Urothelium cell line (cell line): ENCODE measurements around the gene STX2.
"Not testable (repeated sequence)": the region's sequence is repeated elsewhere in the genome, so short reads cannot be mapped to it uniquely, and the experiment has no call there.

Experiments used
- DNase-seq: peaks from one replicate; pipeline ENCODE4 v3.0.0; 2011; ENCODE audit warnings: low spot score, mixed read lengths
- FAIRE-seq: peaks from 2 replicates; lab custom pipeline; 2011; peaks lifted over from hg19 to GRCh38; lab: Jason Lieb, UNC

The STX2 gene

DNA sequence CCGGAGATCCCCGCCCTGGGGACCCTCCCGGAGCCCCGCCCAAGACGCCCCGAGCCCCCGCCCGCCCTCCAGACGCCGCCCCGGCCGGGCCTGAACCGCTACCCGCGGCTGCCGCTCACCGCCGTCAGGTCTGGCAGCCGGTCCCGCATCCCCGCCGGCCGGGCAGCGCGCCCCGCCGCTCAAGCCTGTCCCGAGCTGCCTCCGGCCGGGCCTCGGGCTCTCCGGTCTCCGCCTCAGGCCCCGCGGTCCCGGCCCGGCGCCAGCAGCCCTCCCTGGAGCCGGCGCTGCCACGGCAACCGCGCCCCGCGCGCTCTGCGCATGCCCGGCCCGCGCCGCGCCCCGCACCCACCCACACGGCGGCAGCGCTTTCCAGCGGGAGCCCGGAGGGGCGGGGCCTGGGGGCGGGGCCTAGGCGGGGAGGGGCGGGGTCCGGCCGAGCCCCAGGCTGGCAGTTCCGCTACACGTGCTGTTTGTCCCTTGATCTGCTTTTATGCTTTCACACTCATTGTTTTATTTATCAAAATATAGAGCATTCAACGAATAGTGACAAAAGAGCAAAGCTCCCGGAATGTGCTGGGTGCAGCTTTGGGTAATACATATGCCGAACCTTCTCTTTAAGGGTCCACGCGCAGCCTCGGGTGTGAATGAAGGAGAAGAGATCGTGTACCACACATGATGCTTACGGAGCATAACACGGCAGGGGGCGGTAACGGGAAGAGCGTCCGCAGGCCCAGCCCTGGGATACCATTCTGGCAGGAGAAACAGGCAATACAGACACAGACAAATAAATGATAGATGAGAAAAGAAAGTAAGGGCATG is at the start of gene STX2:
STX2 (minus strand) TSS at position 300 of the 819 bp plus-strand sequence; CDS start at position 149, 151 bp downstream.
- peak; percentile 97 for DNase-seq
- FAIRE-seq: no peak

DNA sequence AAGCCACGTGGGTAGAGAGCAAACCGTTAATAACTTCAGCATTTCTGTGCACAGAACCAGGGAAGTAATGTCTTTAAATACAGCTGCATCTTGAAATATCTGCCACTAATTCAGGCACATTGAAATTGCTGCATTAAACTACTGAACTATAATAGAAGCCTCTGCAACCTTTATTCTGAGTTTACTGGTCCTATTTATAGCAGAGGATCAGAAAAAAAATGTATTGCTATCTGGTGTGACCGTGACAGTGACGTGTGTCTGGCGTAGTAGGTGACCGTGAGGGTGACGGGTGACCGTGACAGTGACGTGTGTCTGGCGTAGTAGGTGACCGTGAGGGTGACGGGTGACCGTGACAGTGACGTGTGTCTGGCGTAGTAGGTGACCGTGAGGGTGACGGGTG is 48.1 kb upstream of the STX2 start:
- not testable (repeated sequence) for FAIRE-seq

DNA sequence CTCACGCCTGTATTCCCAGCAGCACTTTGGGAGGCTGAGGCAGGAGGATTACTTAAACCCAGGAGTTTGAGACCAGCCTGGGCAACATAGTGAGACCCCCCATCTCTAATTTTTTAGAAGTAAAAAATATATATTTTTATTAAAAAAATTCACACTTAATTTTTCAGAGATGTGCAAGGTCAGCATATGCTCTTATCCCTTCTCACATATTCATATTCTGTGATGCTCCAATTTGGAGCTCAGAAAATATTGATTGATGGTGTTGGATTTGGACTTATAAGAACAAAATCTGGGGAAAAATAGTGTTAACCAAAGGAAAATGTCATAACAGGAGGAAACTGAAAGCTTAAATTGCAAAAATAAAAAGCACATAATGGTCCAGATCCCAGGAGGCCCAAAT is 42.5 kb upstream of the STX2 start:
- FAIRE-seq: no peak

More for the DNA sequence above, 48.1 kb upstream of the STX2 start:
- DNase-seq: not testable (repeated sequence)

DNA sequence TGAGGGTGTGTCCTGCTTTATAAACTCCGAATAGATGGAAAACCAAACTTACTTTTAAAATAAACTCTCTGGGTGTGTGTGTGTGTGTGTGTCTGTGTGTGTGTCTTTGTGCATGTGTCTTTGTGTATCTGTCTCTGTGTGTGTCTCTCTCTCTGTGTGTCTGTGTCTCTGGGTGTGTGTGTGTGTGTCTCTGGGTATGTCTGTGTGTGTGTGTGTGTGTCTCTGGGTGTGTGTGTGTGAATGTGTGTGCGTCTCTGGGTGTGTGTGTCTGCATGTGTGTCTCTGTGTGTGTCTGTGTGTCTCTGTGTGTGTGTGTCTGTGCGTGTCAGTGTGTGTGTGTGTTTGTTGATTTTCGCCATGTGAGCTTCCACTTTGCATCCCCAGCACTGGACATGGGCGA is 42.0 kb upstream of the STX2 start:
- DNase-seq (no peak), FAIRE-seq (no peak)

More for the DNA sequence above, 42.5 kb upstream of the STX2 start:
- no peak for DNase-seq

DNA sequence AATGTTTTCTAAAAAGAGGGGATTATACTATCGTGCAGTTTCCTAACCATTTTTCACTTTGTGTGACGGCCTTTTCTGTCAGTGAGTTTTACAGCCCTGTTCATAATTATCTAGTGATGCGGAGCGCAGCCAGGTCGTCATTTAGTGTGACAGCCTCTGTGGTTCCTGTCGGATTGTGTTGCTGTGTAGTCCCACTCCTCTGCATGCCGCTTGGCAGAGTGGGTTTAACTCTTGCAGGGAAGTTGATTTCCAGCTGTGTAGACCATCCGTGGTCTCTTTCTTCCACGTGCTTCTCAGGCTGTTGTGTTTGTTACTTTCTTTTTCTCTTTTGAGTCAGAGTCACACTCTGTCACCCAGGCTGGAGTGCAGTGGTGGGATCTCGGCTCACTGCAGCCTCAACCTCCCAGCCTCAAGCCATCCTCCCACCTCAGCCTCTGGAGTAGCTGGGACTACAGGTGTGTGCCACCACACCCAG is 41.4 kb upstream of the STX2 start:
- FAIRE-seq (no peak), DNase-seq (no peak)

DNA sequence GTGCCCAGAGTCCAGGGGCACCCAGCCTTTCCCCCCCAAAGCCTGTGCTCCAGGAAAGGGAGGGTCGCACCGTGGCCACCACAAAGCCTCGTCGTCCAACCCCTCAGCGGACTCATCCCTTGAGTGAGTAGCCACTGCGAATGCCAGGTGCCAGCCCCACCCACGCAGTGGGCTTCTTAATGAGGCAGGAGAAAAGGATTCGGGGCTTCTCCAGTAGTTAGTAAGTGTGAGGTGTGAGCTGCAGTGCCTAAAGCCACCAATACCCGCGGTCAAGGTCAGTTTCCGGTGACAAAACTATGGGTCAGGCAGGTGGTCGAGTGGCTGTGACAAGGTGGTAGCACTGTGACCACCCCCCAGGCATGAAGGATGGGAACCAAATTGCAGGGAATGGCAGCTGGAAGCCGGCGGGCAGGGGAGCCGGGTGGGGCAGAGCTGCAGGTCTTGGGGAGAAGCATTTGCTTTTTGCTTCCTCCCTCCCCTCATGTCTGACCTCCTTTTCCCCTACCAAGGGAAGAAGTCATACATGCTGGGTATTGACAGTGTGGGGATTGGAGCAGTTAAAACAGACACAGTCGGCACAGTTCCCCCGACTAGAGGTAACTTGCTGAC is 40.8 kb upstream of the STX2 start:
- DNase-seq (no peak), FAIRE-seq (no peak)

DNA sequence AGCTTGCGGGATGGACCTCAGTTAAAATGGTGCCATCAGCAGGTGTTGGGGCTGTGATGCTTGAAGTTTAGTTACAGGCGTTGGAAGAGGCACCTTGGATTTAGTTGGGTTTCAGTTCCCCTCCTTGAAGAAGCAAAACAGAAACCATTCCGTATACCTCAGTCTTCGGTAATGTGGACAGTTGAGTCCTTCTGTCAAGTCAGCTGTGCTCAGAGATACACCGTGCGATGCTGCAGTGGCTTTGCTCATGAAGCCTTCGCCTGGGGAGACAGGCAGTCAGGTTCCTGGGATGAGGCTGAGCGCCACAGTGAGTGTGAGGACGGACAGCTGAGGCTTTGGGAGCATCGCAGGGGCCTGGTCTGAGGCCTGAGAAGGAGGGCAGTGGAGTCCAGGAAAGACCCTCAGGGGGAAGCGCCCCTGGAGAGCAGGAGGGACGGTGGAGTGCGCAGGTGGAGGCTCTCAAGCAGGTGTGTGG is 40.2 kb upstream of the STX2 start:
- FAIRE-seq (no peak), DNase-seq (no peak)

DNA sequence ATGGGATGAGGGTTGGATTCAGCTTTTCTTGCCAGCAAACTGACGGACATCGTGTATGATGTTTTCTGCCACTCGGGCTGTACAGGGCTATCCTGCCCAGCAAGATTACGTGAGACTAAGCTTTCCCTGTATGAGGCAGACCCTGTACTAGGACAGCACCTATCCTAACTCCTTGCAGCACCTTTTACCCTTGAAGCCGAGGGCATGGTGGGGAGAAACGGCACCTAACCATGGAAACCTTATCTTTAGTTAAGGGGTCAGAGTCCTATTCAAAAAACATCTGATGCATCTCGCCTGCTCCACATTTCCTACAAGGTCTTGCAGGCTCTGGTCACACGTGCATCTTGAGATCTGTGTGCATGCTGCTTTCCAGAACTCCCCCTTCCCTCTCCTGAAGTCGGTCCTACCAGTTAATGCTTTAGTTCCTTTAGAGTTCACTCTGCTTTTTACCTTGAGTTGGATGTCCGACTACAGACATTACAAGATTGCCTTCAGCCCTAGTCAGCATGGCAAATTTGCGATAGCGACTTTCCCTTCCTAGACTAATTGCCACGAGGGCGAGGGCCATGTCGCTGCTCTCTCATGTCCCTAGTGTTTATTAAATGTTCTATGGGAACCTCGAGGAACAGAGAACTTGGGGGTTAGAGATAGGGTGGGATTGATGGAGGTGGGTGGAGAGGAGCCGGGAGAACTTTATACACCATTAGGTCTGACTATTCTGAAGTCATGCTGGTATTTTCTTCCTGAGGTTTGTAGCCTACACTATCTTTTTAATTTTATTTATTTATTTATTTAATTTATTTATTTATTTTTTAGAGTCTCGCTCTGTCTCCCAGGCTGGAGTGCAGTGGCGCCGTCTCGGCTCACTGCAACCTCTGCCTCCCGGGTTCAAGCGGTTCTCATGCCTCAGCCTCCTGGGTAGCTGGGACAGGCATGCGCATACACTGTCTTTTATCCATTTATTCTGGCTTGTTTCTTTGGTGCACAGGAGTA is 39.4 kb upstream of the STX2 start:
- FAIRE-seq (no peak), DNase-seq (no peak)

DNA sequence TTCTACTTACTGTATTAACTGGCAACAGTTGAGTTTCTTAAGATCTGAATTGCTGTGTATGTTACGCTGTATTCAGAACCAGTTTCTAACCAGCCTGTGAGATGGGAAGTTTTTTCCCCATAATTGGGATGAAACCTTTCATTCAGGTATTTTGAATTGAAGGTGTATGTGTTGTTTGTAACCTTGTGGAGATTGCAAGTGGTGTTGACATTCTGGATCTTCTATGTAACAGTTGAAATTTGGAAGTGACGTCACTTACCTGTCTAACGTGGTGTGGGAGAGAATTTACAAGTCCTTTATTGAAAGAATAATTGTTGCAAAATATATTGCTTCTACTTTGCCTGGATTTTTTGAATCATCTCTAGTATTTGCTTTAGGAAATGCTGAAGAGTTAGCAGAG is 38.3 kb upstream of the STX2 start:
- no peak for FAIRE-seq
- DNase-seq: no peak

DNA sequence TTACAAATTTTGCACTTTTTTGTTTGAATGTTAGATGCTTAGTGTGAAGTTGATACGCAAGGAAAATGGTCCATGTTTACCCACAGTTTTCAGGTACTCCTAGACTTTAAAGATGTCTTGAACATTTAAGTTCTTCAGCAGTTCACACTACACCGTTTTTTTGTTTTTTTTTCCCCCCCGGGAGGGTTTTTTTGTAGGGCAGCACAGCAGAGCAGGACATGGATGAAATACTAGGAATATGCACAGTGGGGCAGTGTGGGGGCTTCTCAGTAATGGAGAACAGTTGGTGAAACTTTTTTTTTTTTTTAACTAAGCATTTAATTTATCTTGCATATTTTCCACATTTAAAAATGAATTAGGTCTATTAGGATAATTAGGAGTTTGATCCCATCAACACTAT is 37.7 kb upstream of the STX2 start:
- FAIRE-seq (no peak), DNase-seq (no peak)

DNA sequence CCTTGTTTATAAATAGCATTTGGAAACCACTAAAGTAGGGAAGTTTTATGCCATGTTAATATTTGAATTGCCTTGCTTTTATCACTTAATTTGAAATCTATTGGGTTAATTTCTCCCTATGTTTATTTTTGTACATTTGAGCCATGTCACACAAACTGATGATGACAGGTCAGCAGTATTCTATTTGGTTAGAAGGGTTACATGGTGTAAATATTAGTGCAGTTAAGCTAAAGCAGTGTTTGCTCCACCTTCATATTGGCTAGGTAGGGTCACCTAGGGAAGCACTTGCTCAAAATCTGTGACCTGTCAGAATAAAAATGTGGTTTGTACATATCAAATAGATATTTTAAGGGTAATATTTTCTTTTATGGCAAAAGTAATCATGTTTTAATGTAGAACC is 37.2 kb upstream of the STX2 start:
- no peak for FAIRE-seq

DNA sequence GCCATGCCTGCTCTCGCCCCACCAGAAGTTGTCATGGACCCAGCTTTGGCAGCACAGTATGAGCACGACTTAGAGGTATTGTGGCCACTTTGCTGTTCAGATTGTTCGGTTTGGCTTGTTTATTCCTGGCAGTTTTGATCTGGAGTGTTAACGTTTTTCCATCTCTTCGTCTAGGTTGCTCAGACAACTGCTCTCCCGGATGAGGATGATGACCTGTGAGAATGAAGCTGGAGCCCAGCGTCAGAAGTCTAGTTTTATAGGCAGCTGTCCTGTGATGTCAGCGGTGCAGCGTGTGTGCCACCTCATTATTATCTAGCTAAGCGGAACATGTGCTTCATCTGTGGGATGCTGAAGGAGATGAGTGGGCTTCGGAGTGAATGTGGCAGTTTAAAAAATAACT is 36.7 kb upstream of the STX2 start:
- FAIRE-seq, DNase-seq: not testable (repeated sequence)

More for the DNA sequence above, 37.2 kb upstream of the STX2 start:
- no peak for DNase-seq

DNA sequence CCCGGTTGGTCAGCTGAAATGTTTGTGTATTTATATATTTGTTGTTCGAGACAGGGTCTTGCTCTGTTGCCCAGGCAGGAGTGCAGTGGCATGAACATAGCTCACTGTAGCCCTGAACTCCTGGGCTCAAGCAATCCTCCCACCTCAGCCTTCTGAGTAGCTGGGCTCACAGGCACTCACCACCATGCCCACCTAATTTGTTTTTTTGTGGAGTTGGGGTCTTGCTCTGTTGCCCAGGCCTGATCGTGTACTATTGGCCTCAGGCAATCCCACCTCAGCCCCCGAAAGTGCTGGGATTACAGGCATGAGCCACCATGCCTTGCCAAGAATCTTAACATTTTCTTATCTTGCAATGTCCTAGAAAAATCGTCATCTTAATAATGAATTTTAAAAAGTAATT is 36.1 kb upstream of the STX2 start:
- DNase-seq (no peak), FAIRE-seq (no peak)

DNA sequence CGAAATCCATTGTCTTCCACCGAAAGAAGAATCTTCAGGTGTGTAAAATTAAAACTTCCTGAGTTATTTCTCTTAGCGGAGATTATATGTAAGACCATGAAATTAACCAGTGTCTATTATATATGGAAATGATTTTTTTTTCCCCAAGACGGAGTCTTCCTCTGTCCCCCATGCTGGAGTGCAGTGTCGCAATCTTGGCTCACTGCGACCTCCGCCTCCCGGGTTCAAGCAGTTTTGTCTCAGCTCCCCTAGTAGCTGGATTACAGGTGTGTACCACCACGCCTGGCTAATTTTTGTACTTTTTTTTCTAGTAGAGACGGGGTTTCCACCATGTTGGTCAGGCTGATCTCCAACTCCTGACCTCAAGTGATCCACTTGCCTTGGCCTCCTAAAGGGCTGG is 35.6 kb upstream of the STX2 start:
- no peak for FAIRE-seq

DNA sequence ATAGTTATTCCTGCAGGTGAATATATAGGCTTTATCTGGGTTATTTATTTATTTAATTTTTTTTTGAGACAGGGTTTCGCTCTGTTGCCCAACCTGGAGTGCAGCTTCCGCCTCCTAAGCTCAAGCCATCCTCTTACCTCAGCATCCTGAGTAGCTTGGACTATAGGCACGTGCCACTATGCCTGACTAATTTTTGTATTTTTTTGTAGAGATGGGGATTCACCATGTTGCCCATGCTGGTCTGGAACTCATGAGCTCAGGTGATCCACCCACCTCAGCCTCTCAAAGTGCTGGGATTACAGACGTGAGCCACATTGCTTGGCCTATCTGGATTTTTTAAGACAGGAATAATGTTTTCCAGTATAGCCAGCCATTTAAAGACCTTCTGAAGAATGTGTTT is 34.8 kb upstream of the STX2 start:
- FAIRE-seq (no peak), DNase-seq (no peak)

More for the DNA sequence above, 35.6 kb upstream of the STX2 start:
- DNase-seq: no peak

DNA sequence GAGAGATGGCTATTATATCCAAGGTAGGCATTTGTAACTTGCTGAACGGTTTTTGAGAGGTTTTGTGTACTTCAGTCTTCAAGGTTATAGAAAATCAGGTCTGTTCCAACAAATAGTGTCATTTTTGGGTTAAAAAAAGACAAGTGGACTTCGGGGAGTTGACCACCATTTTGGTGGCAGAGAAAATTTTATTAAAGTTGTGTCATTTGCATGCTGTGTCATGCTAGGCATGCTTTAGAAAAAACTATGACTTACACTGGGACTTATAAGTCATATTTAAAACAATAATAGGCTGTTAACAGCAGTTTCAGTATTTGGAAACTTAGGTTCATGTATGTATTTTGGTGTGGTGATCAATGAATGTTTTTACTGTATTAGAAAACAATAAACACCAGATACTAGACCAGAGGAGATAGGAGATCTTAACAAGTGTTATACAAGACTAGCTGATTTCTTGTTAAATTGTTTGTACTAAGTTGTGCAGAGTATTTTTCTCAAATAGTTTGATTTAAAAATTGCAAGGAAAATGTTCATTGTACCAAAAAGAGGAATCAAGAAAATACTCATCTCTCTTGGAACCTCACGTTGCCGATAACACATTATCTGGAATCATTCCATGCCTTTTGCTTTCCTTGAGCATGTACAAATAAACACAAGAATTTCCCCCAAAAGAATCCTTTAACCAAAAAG is 34.2 kb upstream of the STX2 start:
- FAIRE-seq (no peak), DNase-seq (no peak)

DNA sequence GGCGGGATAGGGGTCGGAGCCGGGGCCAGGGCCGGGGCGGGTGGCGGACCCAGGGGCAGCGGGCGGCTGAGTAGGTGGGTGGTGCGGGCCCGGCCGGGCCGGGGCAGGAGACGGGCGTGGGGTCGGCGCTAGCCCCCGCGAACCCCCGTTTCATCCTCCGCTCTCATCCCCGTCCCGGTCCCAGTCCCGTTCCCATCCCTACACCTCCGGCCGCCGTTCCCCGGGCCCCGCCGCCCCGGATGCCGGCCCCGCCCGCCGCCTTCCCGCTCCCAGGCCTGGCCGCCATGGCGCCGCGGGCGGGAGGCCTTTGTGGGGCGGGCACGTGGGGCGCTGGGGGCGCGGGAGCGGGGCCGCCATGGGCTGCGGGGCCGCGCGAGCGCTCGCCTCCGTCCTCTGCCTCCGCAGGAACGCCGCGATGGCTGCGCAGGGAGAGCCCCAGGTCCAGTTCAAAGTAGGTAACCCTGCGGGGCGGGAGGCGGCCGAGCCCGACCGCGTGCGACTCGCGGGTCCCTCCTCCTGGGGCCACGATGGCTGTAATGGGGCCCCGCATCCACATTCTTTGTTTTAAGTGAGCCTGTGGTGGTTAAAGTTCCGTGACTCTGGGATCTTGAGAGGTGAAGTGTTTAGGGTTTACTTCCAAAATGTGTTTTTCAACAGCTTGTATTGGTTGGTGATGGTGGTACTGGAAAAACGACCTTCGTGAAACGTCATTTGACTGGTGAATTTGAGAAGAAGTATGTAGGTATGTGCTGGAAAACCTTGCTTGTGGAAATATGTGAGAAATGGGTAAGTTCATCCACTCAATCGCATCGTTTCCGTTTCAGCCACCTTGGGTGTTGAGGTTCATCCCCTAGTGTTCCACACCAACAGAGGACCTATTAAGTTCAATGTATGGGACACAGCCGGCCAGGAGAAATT is 33.4 kb upstream of the STX2 start:
- FAIRE-seq: no peak

DNA sequence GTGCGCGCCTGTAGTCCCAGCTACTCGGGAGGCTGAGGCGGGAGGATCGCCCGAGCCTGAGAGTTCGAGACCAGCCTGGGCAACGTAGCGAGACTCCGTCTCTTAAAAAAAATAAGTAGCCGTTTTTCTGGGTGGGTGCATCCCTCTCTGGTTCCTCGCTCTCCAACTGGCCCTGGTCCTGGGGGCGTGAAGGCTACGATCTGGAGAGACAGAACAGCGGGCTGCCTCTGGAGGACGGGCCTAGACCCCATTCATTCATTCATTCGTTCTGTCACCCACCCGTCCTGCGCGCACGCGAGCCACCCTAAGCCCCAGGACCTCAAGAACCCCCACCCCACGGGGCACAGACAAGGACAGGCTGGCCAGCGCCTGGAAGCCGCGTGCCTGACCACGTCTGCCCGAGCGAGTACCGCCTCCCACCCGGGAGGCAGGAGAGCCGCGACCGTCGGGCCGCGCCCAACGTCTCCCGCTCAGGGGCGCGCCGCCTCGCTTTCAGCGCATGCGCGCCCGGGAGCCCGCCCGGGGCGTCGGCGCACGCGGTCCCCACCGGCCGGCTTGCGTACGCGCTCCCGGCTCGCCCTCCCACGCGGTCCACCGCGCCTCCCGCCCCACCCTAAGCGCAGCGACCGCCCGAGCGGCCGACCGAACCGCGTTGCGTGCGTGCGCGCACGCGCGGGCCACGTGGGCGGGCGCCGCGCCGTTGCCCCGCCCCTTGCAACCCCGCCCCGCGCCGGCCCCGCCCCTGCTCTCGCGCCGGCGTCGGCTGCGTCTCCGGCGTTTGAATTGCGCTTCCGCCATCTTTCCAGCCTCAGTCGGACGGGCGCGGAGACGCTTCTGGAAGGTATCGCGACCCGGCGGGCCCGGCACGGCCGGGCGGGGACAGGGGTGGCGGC is 32.5 kb upstream of the STX2 start, which contains the start of gene RAN:
RAN (plus strand) TSS at position 781 of the 893 bp plus-strand sequence. CDS start 528 bp downstream, outside the sequence.
- DNase-seq: peak; percentile 99
- peak; percentile 59 for FAIRE-seq

More for the DNA sequence above, 33.4 kb upstream of the STX2 start:
- peak; percentile 54 for DNase-seq
